SK-N-SH (cell line): Measurements from ENCODE around the gene IL3. TPM values are rescaled to one million over a fixed set of nuclear protein-coding genes. Genes with fewer than 3 reads are reported as not detected.

Experiments
- CTCF ChIA-PET: fragments of 300-600, 350-600 bp; formaldehyde crosslinking; extraction: SDS; loops from one replicate; lab custom pipeline; 2021; lab: Yijun Ruan, JAX
- POLR2A ChIA-PET: fragments of 350-600 bp; sonication (Branson Sonifier 250); formaldehyde crosslinking; extraction: SDS; loops from one replicate; lab custom pipeline; 2020; ENCODE audit warnings: antibody characterized with exemption, inconsistent platforms; lab: Yijun Ruan, JAX
- DNase-seq: peaks from one replicate; pipeline ENCODE4 v3.0.0; 2012
- H2AFZ ChIP-seq: fragments of 200-600 bp; sonication (generic); 2 replicates; pipeline ENCODE4 v1.8.1; 2016; ENCODE audit warnings: antibody characterized with exemption, mild to moderate bottlenecking, low read depth
- H3F3A ChIP-seq: fragments of 200-600 bp; sonication (generic); replicated peaks from 2 replicates; pipeline ENCODE3; 2016; ENCODE audit warnings: antibody characterized with exemption, mild to moderate bottlenecking; ENCODE audit not compliant: insufficient read depth
- H3K27ac ChIP-seq, 2 experiments: fragments of 200-500 bp in 1 of 2; fragments of 200-600 bp in 1 of 2; sonication (Bioruptor generic) in 1 of 2; sonication (generic), shearing (Covaris generic) in 1 of 2; 2 replicates each; pipeline versions ENCODE4 v1.5.1 to v1.6.1; 2014 to 2016; ENCODE audit warnings: low read depth in 2 of 2, inconsistent platforms in 1 of 2, low read length in 1 of 2, mild to moderate bottlenecking in 1 of 2, mixed read lengths in 1 of 2
- H3K27me3 ChIP-seq: fragments of 200-600 bp; sonication (generic), shearing (Covaris generic); 2 replicates; pipeline ENCODE4 v1.6.1; 2016; ENCODE audit warnings: mixed run types; ENCODE audit not compliant: insufficient read depth
- H3K36me3 ChIP-seq, 2 experiments: fragments of 200-500 bp in 1 of 2; fragments of 200-600 bp in 1 of 2; sonication (Bioruptor generic) in 1 of 2; sonication (generic) in 1 of 2; replicated peaks in 1 of 2; 2 replicates each; pipeline versions ENCODE3 to v1.5.1; 2014 to 2016; ENCODE audit warnings: low read length in 1 of 2, mild to moderate bottlenecking in 1 of 2; ENCODE audit not compliant: insufficient read depth in 2 of 2, control insufficient read depth in 1 of 2
- H3K4me1 ChIP-seq, 2 experiments: fragments of 200-500 bp in 1 of 2; fragments of 200-600 bp in 1 of 2; sonication (Bioruptor generic) in 1 of 2; sonication (generic), shearing (Covaris generic) in 1 of 2; 2 replicates each; pipeline versions ENCODE4 v1.5.1 to v1.6.1; 2014 to 2016; ENCODE audit warnings: low read depth in 1 of 2, low read length in 1 of 2, mixed run types in 1 of 2; ENCODE audit not compliant: insufficient read depth in 2 of 2, control insufficient read depth in 1 of 2
- H3K4me2 ChIP-seq: fragments of 200-600 bp; sonication (generic), shearing (Covaris generic); 2 replicates; pipeline ENCODE4 v1.6.1; 2017; ENCODE audit warnings: mixed run types
- H3K4me3 ChIP-seq, 2 experiments: fragments of 200-500 bp in 1 of 2; fragments of 200-600 bp in 1 of 2; sonication (Bioruptor generic) in 1 of 2; sonication (generic), shearing (Covaris generic) in 1 of 2; 2 replicates each; pipeline versions ENCODE4 v1.5.1 to v1.8.1; 2014 to 2016; ENCODE audit warnings: low read depth in 2 of 2, inconsistent platforms in 1 of 2, low read length in 1 of 2, mild to moderate bottlenecking in 1 of 2, mixed read lengths in 1 of 2, moderate library complexity in 1 of 2
- H3K79me2 ChIP-seq: fragments of 200-600 bp; sonication (generic); 2 replicates; pipeline ENCODE4 v1.8.1; 2017; ENCODE audit warnings: mild to moderate bottlenecking; ENCODE audit not compliant: insufficient read depth
- H3K9ac ChIP-seq: fragments of 200-600 bp; sonication (generic); 2 replicates; pipeline ENCODE4 v1.6.1; 2017; ENCODE audit warnings: mixed run types
- H3K9me2 ChIP-seq: fragments of 200-600 bp; sonication (generic); 2 replicates; pipeline ENCODE4 v1.6.1; 2017; ENCODE audit warnings: mixed run types
- H3K9me3 ChIP-seq: fragments of 200-600 bp; sonication (generic); 2 replicates; pipeline ENCODE4 v1.6.1; 2017; ENCODE audit warnings: mixed run types, mild to moderate bottlenecking, moderate library complexity
- H4K20me1 ChIP-seq: fragments of 200-600 bp; sonication (generic); 2 replicates; pipeline ENCODE4 v1.6.1; 2017; ENCODE audit warnings: mild to moderate bottlenecking, mixed run types; ENCODE audit not compliant: insufficient read depth
- CHD2 ChIP-seq: fragments of 150-350 bp; IDR thresholded peaks from 2 replicates; pipeline ENCODE4 v1.6.1; 2018; ENCODE audit warnings: low read length; ENCODE audit not compliant: partially characterized antibody
- ELF1 ChIP-seq: IDR thresholded peaks from 2 replicates; pipeline ENCODE4 v1.4.0; 2012
- EP300 ChIP-seq, 2 experiments: IDR thresholded peaks; 2 replicates each; pipeline versions ENCODE4 v1.4.0 to v1.6.1; 2012; ENCODE audit warnings: borderline replicate concordance in 1 of 2, low read depth in 1 of 2, low read length in 1 of 2
- EZH2phosphoT487 ChIP-seq: fragments of 200-600 bp; sonication (generic); IDR thresholded peaks from 2 replicates; pipeline ENCODE4 v1.6.1; 2017; ENCODE audit warnings: low read depth, mixed run types, mild to moderate bottlenecking, antibody characterized with exemption, moderate library complexity, borderline replicate concordance
- FOSL2 ChIP-seq: IDR thresholded peaks from 2 replicates; pipeline ENCODE4 v1.4.0; 2012; ENCODE audit warnings: low read depth, mild to moderate bottlenecking, moderate library complexity, borderline replicate concordance
- GABPA ChIP-seq: IDR thresholded peaks from 2 replicates; pipeline ENCODE4 v1.4.0; 2012; ENCODE audit warnings: low read depth, mild to moderate bottlenecking
- MAX ChIP-seq: IDR thresholded peaks from 2 replicates; pipeline ENCODE4 v1.4.0; 2012; ENCODE audit warnings: low read depth
- MEF2A ChIP-seq: IDR thresholded peaks from 2 replicates; pipeline ENCODE4 v1.4.0; 2012; ENCODE audit warnings: low read depth, borderline replicate concordance
- NRF1 ChIP-seq: IDR thresholded peaks from 2 replicates; pipeline ENCODE4 v1.6.1; 2012; ENCODE audit warnings: low read depth, mild to moderate bottlenecking, low read length
- RAD21 ChIP-seq: IDR thresholded peaks from 2 replicates; pipeline ENCODE4 v1.6.1; 2012; ENCODE audit warnings: mild to moderate bottlenecking, low read length
- TAF1 ChIP-seq: IDR thresholded peaks from 2 replicates; pipeline ENCODE4 v1.6.1; 2012; ENCODE audit warnings: low read depth, mild to moderate bottlenecking, low read length, moderate library complexity, borderline replicate concordance
- TEAD4 ChIP-seq: IDR thresholded peaks from 2 replicates; pipeline ENCODE4 v1.4.0; 2012; ENCODE audit warnings: mild to moderate bottlenecking, borderline replicate concordance; ENCODE audit not compliant: insufficient read depth
- WGBS: methylation state at CpG from one replicate; pipeline ENCODE4 v1.1.6; 2017; ENCODE audit warnings: low lambda C conversion rate; 5-methylcytosine and 5-hydroxymethylcytosine counted together
- polyA plus RNA-seq, 3 experiments: library from polyadenylated mRNA; depleted of rRNA; stranded (reverse); fragments of >200 nt; gene quantifications; 2 replicates each; pipeline ENCODE4 v1.2.3, GENCODE V29; 2012

IL3 gene
- not detected in 2 replicates for polyA plus RNA-seq (2012; rRNA removed)
- polyA plus RNA-seq (2012; cell fraction: cytosol; rRNA removed), result not detected in 2 replicates
- not detected in 2 replicates for polyA plus RNA-seq (2012; cell fraction: nucleus; rRNA removed)

GRCh38 chr5:132060501-132061161 lies at the start of gene IL3:
Gene IL3 (plus strand): TSS chr5:132060655. CDS start chr5:132060707, 52 bp downstream.
- H3K4me1 ChIP-seq, result no peaks in the 10 kb centered on the region
- H3K4me3 ChIP-seq, result no peak within 1 kb of the TSS
- no peak within 1 kb of the TSS for H3K4me2 ChIP-seq
- no peaks in the 10 kb centered on the region for H3F3A ChIP-seq
- WGBS, result 80% methylated on average over 16 of the region's 16 CpGs
- H2AFZ ChIP-seq, result no peak within 1 kb of the TSS
- no peaks in the 10 kb centered on the region for H3K9me3 ChIP-seq
- CTCF ChIA-PET, result interaction anchor here (1.3 to 3.6 kb wide), 4 partner anchors 8 to 637 kb away, joined by 3 to 14 read pairs (median 4); no protein-coding TSS in a partner anchor
- peak; percentile 3 for DNase-seq
- H3K79me2 ChIP-seq, result no peaks in the 10 kb centered on the region
- POLR2A ChIA-PET, result no interaction called here
- TF ChIP-seq CHD2, result no peak
- TF ChIP-seq, all 33 proteins: peak for 0
- Histone ChIP-seq H3K36me3 (no peaks in the 10 kb centered on the region), H4K20me1 (no peaks in the 10 kb centered on the region), H3K27me3 (no peaks in the 10 kb centered on the region), H3K9ac (no peak within 1 kb of the TSS), H3K27ac (no peak within 1 kb of the TSS), H3K9me2 (no peaks in the 10 kb centered on the region)

- H3K4me1 ChIP-seq, result peaks cover 0 to 9% of the 10 kb centered on the region in 2 experiments; a peak in 1 of 4 replicates
- no peaks in the 10 kb centered on the region for H3K79me2 ChIP-seq
- H2AFZ ChIP-seq, result peak overlapping the region; percentile 79; the same call in 1 of the 2 replicates
- ChIA-PET CTCF (interaction anchor here (1.1 to 7.4 kb wide), 6 partner anchors 10 to 588 kb away, joined by 3 to 152 read pairs (median 14); no protein-coding TSS in a partner anchor), POLR2A (no interaction called here)
- no peak for DNase-seq
- H3K4me2 ChIP-seq, result peak overlapping the region; percentile 90
- H3K9ac ChIP-seq, result no peak overlapping the region
- H3F3A ChIP-seq, result no peaks in the 10 kb centered on the region
- H3K27ac ChIP-seq, result no peak overlapping the region
- WGBS, result 38% methylated on average over 10 of the region's 46 CpGs
- no peak for TF ChIP-seq GABPA
- TF ChIP-seq MAX, result no peak
- TF ChIP-seq TEAD4, result no peak
- no peak for TF ChIP-seq TAF1
- TF ChIP-seq MEF2A, result no peak
- TF ChIP-seq EZH2phosphoT487, result no peak
- no peak for TF ChIP-seq NRF1
- no peak for TF ChIP-seq FOSL2
- no peak for TF ChIP-seq EP300 (IDR thresholded peaks at IDR 0.05; ENCODE audit: borderline replicate concordance in 1 of 2, low read depth in 1 of 2, low read length in 1 of 2)
- no peak for TF ChIP-seq RAD21
- no peak for TF ChIP-seq ELF1
- TF ChIP-seq, all 33 proteins: peak for 0
- H3K9me3 ChIP-seq, result no peaks in the 10 kb centered on the region
- no peaks in the 10 kb centered on the region; the same call in 1 of the 2 replicates for H3K27me3 ChIP-seq
- H3K9me2 ChIP-seq, result no peaks in the 10 kb centered on the region
- H3K36me3 ChIP-seq, result no peaks in the 10 kb centered on the region
- peak overlapping the region; percentile 62 to 65 for H3K4me3 ChIP-seq
- no peaks in the 10 kb centered on the region for H4K20me1 ChIP-seq
Measured at GRCh38 chr5:132010989-132011621, 49.4 kb upstream of the IL3 start.
